ENCODE measurements around the gene VSIG8.

- TF ChIP-seq CTCF (conservative IDR thresholded peaks at IDR 0.05; ENCODE audit: low read depth, low read length) (no peak), EZH2 (IDR thresholded peaks at IDR 0.05; ENCODE audit: borderline replicate concordance, low read depth, low read length, poor library complexity, severe bottlenecking) (no peak)
Measured at GRCh38 chr1:159880430-159880829, 18.0 kb upstream of the VSIG8 start.

All from A673 (cell line).